Measurements from ENCODE around the gene AK3. TPM values are rescaled to one million over a fixed set of nuclear protein-coding genes. Genes with fewer than 3 reads are reported as not detected.
"Not testable (repeated sequence)": the region's sequence is repeated elsewhere in the genome, so short reads cannot be mapped to it uniquely, and the experiment has no call there.

Gene AK3
- polyA plus RNA-seq, 3 donors = 3.7 to 14.5 (median 13.8) TPM

DNA sequence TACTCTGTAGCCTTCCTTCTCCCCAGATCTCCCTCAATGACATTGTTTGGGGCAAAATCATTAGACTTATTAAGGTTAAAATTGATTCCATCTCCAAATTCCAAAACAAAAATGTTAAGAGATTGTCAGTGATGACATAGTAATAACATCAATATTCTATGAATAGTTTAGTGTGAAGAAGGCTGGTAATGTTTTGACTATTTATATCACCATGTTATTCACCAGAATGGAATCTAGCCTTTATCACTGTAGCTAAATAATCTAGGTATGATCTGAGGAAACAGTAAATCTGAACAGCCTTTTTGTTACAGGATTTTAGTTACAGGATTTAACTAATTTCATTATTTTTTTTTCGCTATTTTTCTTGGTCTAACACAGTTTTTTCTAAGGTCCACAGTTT lies 79.8 kb downstream of the AK3 start:
- H3K27ac Mint-ChIP-seq = no peak overlapping the region
- no peak overlapping the region for H3K4me3 Mint-ChIP-seq
- Histone ChIP-seq H3K9me3 (replicated peaks in 1 of 2; ENCODE audit: control insufficient read depth in 1 of 2, insufficient read depth in 1 of 2, low read length in 2 of 2) (no peaks in the 10 kb centered on the region), H3K27ac (ENCODE audit: low read depth in 1 of 2, low read length in 2 of 2) (no peak overlapping the region), H2AFZ (ENCODE audit: insufficient read depth, low read depth, low read length, poor library complexity, severe bottlenecking) (no peak overlapping the region), H3K27me3 (ENCODE audit: control insufficient read depth in 2 of 2, insufficient read depth in 2 of 2, low read length in 2 of 2) (no peaks in the 10 kb centered on the region), H3K9ac (ENCODE audit: insufficient read depth, low read length, poor library complexity, severe bottlenecking) (no peak overlapping the region), H3K4me1 (ENCODE audit: control insufficient read depth in 1 of 2, insufficient read depth in 2 of 2, low read length in 2 of 2) (peaks cover 32 to 35% of the 10 kb centered on the region in 2 donors), H3K4me2 (replicated peaks; ENCODE audit: extremely low read depth, low read length, poor library complexity, severe bottlenecking) (no peak overlapping the region), H3K4me3 (replicated peaks in 1 of 3; ENCODE audit: low read depth in 2 of 3, low read length in 3 of 3) (no peak overlapping the region), H4K20me1 (ENCODE audit: insufficient read depth, low read length) (no peaks in the 10 kb centered on the region), H3K36me3 (replicated peaks in 1 of 2; ENCODE audit: control insufficient read depth in 1 of 2, insufficient read depth in 2 of 2, low read length in 2 of 2) (no peaks in the 10 kb centered on the region), H3K79me2 (ENCODE audit: insufficient read depth, low read length) (peaks cover 11% of the 10 kb centered on the region)
- TF ChIP-seq, protein P1, sequence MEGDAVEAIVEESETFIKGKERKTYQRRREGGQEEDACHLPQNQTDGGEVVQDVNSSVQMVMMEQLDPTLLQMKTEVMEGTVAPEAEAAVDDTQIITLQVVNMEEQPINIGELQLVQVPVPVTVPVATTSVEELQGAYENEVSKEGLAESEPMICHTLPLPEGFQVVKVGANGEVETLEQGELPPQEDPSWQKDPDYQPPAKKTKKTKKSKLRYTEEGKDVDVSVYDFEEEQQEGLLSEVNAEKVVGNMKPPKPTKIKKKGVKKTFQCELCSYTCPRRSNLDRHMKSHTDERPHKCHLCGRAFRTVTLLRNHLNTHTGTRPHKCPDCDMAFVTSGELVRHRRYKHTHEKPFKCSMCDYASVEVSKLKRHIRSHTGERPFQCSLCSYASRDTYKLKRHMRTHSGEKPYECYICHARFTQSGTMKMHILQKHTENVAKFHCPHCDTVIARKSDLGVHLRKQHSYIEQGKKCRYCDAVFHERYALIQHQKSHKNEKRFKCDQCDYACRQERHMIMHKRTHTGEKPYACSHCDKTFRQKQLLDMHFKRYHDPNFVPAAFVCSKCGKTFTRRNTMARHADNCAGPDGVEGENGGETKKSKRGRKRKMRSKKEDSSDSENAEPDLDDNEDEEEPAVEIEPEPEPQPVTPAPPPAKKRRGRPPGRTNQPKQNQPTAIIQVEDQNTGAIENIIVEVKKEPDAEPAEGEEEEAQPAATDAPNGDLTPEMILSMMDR (IDR thresholded peaks at IDR 0.05) = no peak
- no peaks in the 10 kb centered on the region for H3K36me3 Mint-ChIP-seq
- H3K9me3 Mint-ChIP-seq = peaks cover 0 to 4% (median 0%) of the 10 kb centered on the region in 7 donors
- H3K4me1 Mint-ChIP-seq = peaks cover 43% of the 10 kb centered on the region
- H3K27me3 Mint-ChIP-seq (ENCODE audit: low read depth in 3 of 3) = peaks cover 25 to 37% (median 32%) of the 10 kb centered on the region in 3 donors
- DNase-seq = no peak
- WGBS (ENCODE audit: insufficient coverage) = no CpG with 5 or more reads among the region's 1 CpG
- intact Hi-C loops (cut with micrococcal nuclease) = no loop called here

DNA sequence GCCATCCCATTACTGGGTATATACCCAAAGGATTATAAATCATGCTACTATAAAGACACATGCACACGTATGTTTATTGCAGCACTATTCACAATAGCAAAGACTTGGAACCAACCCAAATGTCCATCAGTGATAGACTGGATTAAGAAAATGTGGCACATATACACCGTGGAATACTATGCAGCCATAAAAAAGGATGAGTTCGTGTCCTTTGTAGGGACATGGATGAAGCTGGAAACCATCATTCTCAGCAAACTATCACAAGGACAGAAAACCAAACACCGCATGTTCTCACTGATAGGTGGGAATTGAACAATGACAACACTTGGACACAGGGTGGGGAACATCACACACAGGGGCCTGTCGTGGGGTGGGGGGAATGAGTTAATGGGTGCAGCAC lies 80.3 kb downstream of the AK3 start:
- Histone ChIP-seq H3K79me2 (ENCODE audit: insufficient read depth, low read length) (peaks cover 11% of the 10 kb centered on the region), H3K4me1 (ENCODE audit: control insufficient read depth in 1 of 2, insufficient read depth in 2 of 2, low read length in 2 of 2) (peaks cover 28 to 31% of the 10 kb centered on the region in 2 donors)
- H2AFZ ChIP-seq (ENCODE audit: insufficient read depth, low read depth, low read length, poor library complexity, severe bottlenecking); intact Hi-C loops (cut with micrococcal nuclease); H3K9me3 Mint-ChIP-seq; H3K36me3 Mint-ChIP-seq; H3K4me3 Mint-ChIP-seq; H3K27ac Mint-ChIP-seq; H4K20me1 ChIP-seq (ENCODE audit: insufficient read depth, low read length); H3K9me3 ChIP-seq (replicated peaks in 1 of 2; ENCODE audit: control insufficient read depth in 1 of 2, insufficient read depth in 1 of 2, low read length in 2 of 2); H3K4me3 ChIP-seq (replicated peaks in 1 of 3; ENCODE audit: low read depth in 2 of 3, low read length in 3 of 3); H3K27me3 ChIP-seq (ENCODE audit: control insufficient read depth in 2 of 2, insufficient read depth in 2 of 2, low read length in 2 of 2); H3K36me3 ChIP-seq (replicated peaks in 1 of 2; ENCODE audit: control insufficient read depth in 1 of 2, insufficient read depth in 2 of 2, low read length in 2 of 2); DNase-seq; H3K27ac ChIP-seq (ENCODE audit: low read depth in 1 of 2, low read length in 2 of 2); H3K4me2 ChIP-seq (replicated peaks; ENCODE audit: extremely low read depth, low read length, poor library complexity, severe bottlenecking); H3K9ac ChIP-seq (ENCODE audit: insufficient read depth, low read length, poor library complexity, severe bottlenecking): not testable (repeated sequence)
- Mint-ChIP-seq H3K27me3 (ENCODE audit: low read depth in 3 of 3) (peaks cover 22 to 33% (median 29%) of the 10 kb centered on the region in 3 donors), H3K4me1 (peaks cover 38% of the 10 kb centered on the region)
- WGBS (ENCODE audit: insufficient coverage) = no CpG with 5 or more reads among the region's 5 CpGs

Other genes starting within 250 kb of the AK3 start
- 1 to 10 TPM; 1.6 to 1.8 (median 1.8) TPM for gene PLPP6, start 78.9 kb downstream of the AK3 start, polyA plus RNA-seq
- not detected for gene SPATA6L, start 74.7 kb downstream of the AK3 start, polyA plus RNA-seq
- gene CDC37L1, start 61.6 kb downstream of the AK3 start, polyA plus RNA-seq = 1 to 10 TPM; 2.8 to 4.4 (median 2.8) TPM
- gene RCL1, start 51.7 kb upstream of the AK3 start, polyA plus RNA-seq = 1 to 10 TPM; 2.2 to 3.0 (median 3.0) TPM
- gene JAK2, start 244.1 kb upstream of the AK3 start, polyA plus RNA-seq = 10 to 100 TPM; 23.5 to 34.7 (median 33.0) TPM